Measurements from ENCODE around the gene CCNK. TPM values are rescaled to one million over a fixed set of nuclear protein-coding genes. Genes with fewer than 3 reads are reported as not detected.

CCNK gene
- total RNA-seq, 4 donors from 2014 or later: 15.0 to 35.3 (median 19.1) TPM

GRCh38 chr14:99549684-99550083, 68.5 kb downstream of the CCNK start:
- ATAC-seq (no peak), DNase-seq (no peak)
- no peak for TF ChIP-seq CTCF (IDR thresholded peaks at IDR 0.05 in 4 of 5, conservative IDR thresholded peaks at IDR 0.05 in 1 of 5)
- no peak for TF ChIP-seq POLR2A (IDR thresholded peaks at IDR 0.05)
- H3K27me3 ChIP-seq: no peaks in the 10 kb centered on the region
- no peak overlapping the region for H3K4me3 ChIP-seq
- H3K4me1 ChIP-seq: no peaks in the 10 kb centered on the region
- H3K36me3 ChIP-seq: no peaks in the 10 kb centered on the region
- intact Hi-C loops (cut with DNase I; ENCODE audit: low total_unique reads) (no loop called here), in situ Hi-C loops (cut with MboI; ENCODE audit: low sequenced_read_pairs in 4 of 4) (no loop called here)
- H3K27ac ChIP-seq: no peak overlapping the region
- H3K9me3 ChIP-seq: no peaks in the 10 kb centered on the region

DNA sequence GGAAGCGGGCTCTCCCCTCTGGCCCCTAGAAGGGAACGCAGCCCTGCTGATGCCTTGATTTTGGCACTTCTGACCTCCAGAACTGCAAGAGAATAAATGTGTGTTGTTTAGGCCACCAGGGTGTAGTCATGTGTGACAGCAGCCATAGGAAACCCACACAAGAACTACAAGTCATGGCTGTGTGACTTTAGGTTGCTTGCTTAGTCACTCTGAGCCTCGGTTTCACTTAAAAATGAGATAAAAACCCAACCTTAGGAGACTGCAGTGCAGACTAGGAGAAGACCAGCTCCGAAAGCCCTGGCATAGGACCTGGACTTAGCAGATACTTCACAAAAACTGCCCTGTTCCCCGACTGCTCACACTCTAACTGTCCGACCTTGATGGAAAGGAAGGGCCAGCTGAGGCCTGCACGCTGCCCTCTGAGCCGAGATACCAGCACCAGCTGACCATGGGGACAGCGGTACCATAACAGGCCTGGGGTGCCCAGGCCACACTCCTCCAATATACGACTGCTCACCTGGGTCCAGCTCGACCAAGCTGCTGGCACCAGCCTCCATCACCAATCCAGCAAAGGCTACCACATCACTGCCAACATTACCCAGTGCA, 69.3 kb downstream of the CCNK start:
- in situ Hi-C loops (cut with MboI; ENCODE audit: low sequenced_read_pairs in 4 of 4) (no loop called here), intact Hi-C loops (cut with DNase I; ENCODE audit: low total_unique reads) (no loop called here)
- Histone ChIP-seq H3K4me3 (no peak overlapping the region), H3K27ac (no peak overlapping the region), H3K9me3 (no peaks in the 10 kb centered on the region), H3K4me1 (no peaks in the 10 kb centered on the region), H3K27me3 (no peaks in the 10 kb centered on the region), H3K36me3 (no peaks in the 10 kb centered on the region)
- no peak for ATAC-seq
- no peak for DNase-seq
- no peak for TF ChIP-seq POLR2A (IDR thresholded peaks at IDR 0.05)
- TF ChIP-seq CTCF (IDR thresholded peaks at IDR 0.05 in 4 of 5, conservative IDR thresholded peaks at IDR 0.05 in 1 of 5): no peak

DNA sequence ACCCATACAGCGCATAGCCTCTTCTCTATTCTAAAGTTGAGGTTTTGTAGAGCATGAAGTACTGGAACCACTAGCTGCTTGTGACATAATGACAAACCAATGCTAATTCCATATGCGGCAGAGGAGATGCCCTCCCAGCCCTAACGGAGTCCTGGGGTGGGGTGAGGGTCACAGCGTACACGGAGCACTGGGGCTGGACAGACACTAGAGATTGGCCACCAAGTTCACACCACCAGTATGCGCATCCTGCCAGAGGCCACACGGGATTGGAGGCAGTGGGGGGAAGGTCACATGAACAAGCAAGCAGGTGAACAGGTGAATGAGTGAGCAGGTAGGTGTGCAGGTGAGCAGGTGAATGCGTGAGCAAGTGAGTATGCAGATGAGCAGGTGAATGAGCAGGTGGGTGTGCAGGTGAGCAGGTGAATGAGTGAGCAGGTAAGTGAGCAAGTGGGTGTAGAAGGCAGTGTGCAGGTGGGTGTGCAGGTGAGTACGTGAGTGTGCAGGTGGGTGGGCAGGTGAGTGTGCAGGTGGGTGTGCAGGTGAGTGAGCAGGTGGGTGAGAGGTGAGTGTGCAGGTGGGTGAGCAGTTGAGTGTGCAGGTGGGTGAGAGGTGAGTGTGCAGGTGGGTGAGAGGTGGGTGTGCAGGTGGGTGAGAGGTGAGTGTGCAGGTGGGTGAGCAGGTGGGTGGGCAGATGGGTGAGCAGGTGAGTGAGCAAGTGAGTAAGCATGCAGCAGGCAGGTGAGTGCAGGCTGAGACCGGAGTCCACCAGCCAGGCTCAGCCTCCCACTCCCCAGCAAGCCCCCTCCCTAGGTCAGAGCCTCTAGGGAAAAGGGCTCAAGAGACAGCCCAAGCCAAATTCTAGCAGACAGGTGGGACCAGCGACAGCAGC, 70.1 kb downstream of the CCNK start:
- ATAC-seq: no peak
- intact Hi-C loops (cut with DNase I; ENCODE audit: low total_unique reads) (no loop called here), in situ Hi-C loops (cut with MboI; ENCODE audit: low sequenced_read_pairs in 4 of 4) (no loop called here)
- Histone ChIP-seq H3K4me1 (no peaks in the 10 kb centered on the region), H3K27me3 (no peaks in the 10 kb centered on the region), H3K27ac (no peak overlapping the region), H3K4me3 (no peak overlapping the region), H3K9me3 (no peaks in the 10 kb centered on the region), H3K36me3 (no peaks in the 10 kb centered on the region)
- TF ChIP-seq POLR2A (IDR thresholded peaks at IDR 0.05) (no peak), CTCF (IDR thresholded peaks at IDR 0.05 in 4 of 5, conservative IDR thresholded peaks at IDR 0.05 in 1 of 5) (no peak)
- no peak for DNase-seq

GRCh38 chr14:99552021-99552553, 70.9 kb downstream of the CCNK start:
- ATAC-seq: no peak
- DNase-seq: no peak
- H3K4me3 ChIP-seq: no peak overlapping the region
- in situ Hi-C loops (cut with MboI; ENCODE audit: low sequenced_read_pairs in 4 of 4) (no loop called here), intact Hi-C loops (cut with DNase I; ENCODE audit: low total_unique reads) (no loop called here)
- H3K27me3 ChIP-seq: no peaks in the 10 kb centered on the region
- no peaks in the 10 kb centered on the region for H3K9me3 ChIP-seq
- H3K27ac ChIP-seq: no peak overlapping the region
- TF ChIP-seq POLR2A (IDR thresholded peaks at IDR 0.05): no peak
- no peak for TF ChIP-seq CTCF (IDR thresholded peaks at IDR 0.05 in 4 of 5, conservative IDR thresholded peaks at IDR 0.05 in 1 of 5)
- no peaks in the 10 kb centered on the region for H3K36me3 ChIP-seq
- no peaks in the 10 kb centered on the region for H3K4me1 ChIP-seq
